Thoracic aorta endothelial cell (primary cell): ENCODE measurements around the gene FTSJ3. TPM values are rescaled to one million over a fixed set of nuclear protein-coding genes. Genes with fewer than 3 reads are reported as not detected.

Experiments used
- total RNA-seq: library from RNA; depleted of rRNA; stranded (reverse); fragments of >200 nt; gene quantifications from 2 replicates; pipeline ENCODE4 v1.2.3, GENCODE V29; 2012

Gene FTSJ3
- total RNA-seq: 51.0 and 64.9 TPM in 2 replicates

GRCh38 chr17:63827002-63827800 lies at the start of gene FTSJ3, which contains the start of gene PSMC5:
Gene FTSJ3 (minus strand): TSS chr17:63827663. CDS start chr17:63826902, 761 bp downstream.
Gene PSMC5 (plus strand): TSS chr17:63827431. CDS start chr17:63827491, 60 bp downstream.

GRCh38 chr17:63873577-63873976 lies 46.1 kb upstream of the FTSJ3 start, which contains the start of gene CSH2:
Gene CSH2 (minus strand): TSS chr17:63873677. CDS start chr17:63873614, 63 bp downstream.

GRCh38 chr17:63842540-63843386 lies 15.3 kb upstream of the FTSJ3 start, which contains the start of gene SMARCD2:
Gene SMARCD2 (minus strand): TSS chr17:63842685. CDS start chr17:63842674, 11 bp downstream.

GRCh38 chr17:63774141-63774968 lies 53.1 kb downstream of the FTSJ3 start, which contains the start of gene DDX42:
Gene DDX42 (plus strand): TSS chr17:63774170. CDS start chr17:63787050, 12,880 bp downstream.

GRCh38 chr17:63773272-63774140 lies 54.0 kb downstream of the FTSJ3 start, which contains the start of gene CCDC47:
Gene CCDC47 (minus strand): TSS chr17:63773597. CDS start chr17:63766175, 7,422 bp downstream.

Other genes with a start within 250 kb of the FTSJ3 start
- gene TACO1, start 226.8 kb downstream of the FTSJ3 start, total RNA-seq: 25.8 and 29.8 TPM in 2 replicates
- gene MAP3K3, start 205.2 kb downstream of the FTSJ3 start, total RNA-seq: 82.7 and 108 TPM in 2 replicates
- 12.9 and 20.0 TPM in 2 replicates for gene LIMD2, start 127.5 kb downstream of the FTSJ3 start, total RNA-seq
- gene STRADA, start 85.9 kb downstream of the FTSJ3 start, total RNA-seq: 41.9 and 42.3 TPM in 2 replicates
- 108 and 133 TPM in 2 replicates for gene CCDC47, start 54.1 kb downstream of the FTSJ3 start, total RNA-seq
- gene DDX42, start 53.5 kb downstream of the FTSJ3 start, total RNA-seq: 122 and 130 TPM in 2 replicates
- 80.9 and 93.4 TPM in 2 replicates for gene PSMC5, start 232 bp downstream of the FTSJ3 start, total RNA-seq
- gene SMARCD2, start 15.0 kb upstream of the FTSJ3 start, total RNA-seq: 46.5 and 71.5 TPM in 2 replicates
- not detected in 2 replicates for gene CSH2, start 46.0 kb upstream of the FTSJ3 start, total RNA-seq
- not detected in 2 replicates for gene GH2, start 54.3 kb upstream of the FTSJ3 start, total RNA-seq
- gene CSH1, start 68.9 kb upstream of the FTSJ3 start, total RNA-seq: not detected in 2 replicates
- not detected in 2 replicates for gene CSHL1, start 83.6 kb upstream of the FTSJ3 start, total RNA-seq
- not detected in 2 replicates for gene GH1, start 91.2 kb upstream of the FTSJ3 start, total RNA-seq
- 1.3 and 1.5 TPM in 2 replicates for gene CD79B, start 104.7 kb upstream of the FTSJ3 start, total RNA-seq
- 0.07 and 0.13 TPM in 2 replicates for gene SCN4A, start 145.3 kb upstream of the FTSJ3 start, total RNA-seq
- gene PRR29, start 170.7 kb upstream of the FTSJ3 start, total RNA-seq: 0.14 and 0.66 TPM in 2 replicates
- 898 and 963 TPM in 2 replicates for gene ICAM2, start 193.0 kb upstream of the FTSJ3 start, total RNA-seq